ENCODE measurements around the gene FES. TPM values are rescaled to one million over a fixed set of nuclear protein-coding genes. Genes with fewer than 3 reads are reported as not detected.

The FES gene
- total RNA-seq, 1 donor from 2014 or later = 3.3 TPM

DNA sequence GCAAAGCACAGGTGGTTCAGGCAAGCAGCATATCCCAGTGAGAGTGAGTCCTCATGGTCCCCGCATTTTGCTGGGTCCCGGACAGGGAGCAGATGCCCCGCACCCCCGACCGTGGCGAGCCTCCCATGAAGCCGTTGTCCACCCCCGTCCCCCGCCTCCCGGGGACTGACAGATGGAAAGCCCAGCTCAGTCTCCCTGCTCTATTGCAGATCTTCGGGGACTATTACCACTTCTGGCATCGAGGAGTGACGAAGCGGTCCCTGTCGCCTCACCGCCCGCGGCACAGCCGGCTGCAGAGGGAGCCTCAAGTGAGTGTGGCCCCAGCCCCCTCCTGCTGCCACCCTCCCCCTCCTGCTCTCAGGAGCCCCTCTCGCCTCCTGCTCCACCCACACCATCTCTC is 8.3 kb upstream of the FES start:
- DNase-seq (ENCODE audit: low read depth) = no peak

DNA sequence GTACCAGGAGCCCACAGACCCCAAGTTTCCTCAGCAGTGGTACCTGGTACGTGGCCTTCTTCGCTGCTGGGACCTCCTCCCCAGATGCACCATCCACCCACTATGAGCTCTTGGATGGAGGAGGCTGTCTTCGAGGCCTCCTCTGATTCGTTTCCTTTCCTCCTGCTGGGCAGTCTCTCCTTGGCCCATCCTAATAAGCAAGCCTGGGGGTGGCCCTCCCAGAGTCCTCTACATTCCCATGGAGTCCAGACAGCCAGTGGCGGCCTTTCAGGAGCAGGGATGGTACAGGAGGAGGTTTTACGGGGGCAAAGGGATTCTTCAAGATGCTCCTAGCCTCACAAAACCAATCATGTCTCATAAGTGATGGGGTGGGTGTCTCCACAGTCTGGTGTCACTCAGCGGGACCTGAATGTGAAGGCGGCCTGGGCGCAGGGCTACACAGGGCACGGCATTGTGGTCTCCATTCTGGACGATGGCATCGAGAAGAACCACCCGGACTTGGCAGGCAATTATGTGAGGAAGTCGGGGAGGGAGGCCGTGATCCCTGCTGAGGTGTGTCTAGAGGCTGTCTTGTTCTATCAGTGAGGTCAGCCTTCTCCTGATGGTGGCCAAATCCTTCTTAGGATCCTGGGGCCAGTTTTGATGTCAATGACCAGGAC is 7.7 kb upstream of the FES start:
- no peak for DNase-seq (ENCODE audit: low read depth)

DNA sequence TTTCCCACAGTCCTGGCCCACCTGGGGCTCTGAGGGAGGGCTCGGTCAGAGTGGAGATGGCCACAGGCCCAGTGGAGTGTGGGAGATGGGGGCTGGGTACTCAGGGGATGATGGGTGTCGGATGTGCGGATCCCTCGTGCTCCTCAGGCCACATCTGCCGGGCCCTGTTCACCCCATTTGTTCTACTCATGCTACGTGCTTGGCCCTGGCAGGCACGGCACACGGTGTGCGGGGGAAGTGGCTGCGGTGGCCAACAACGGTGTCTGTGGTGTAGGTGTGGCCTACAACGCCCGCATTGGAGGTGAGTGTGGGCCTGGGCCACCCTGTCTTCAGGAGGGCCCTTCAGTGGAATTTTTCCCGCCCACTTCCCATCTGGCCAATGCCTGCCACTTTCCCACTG is 7.0 kb upstream of the FES start:
- no peak for DNase-seq (ENCODE audit: low read depth)

DNA sequence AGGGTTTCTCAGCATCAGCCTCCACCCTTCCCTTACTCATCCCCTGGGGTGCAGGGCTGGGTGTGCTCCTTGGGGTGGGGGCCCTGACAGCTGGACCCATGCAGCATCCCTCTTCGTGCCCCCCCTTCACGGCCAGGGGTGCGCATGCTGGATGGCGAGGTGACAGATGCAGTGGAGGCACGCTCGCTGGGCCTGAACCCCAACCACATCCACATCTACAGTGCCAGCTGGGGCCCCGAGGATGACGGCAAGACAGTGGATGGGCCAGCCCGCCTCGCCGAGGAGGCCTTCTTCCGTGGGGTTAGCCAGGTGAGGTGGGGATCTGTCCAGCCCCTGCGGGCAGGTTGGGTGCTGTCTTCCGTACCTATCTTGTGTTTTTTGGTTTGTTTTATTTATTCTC is 6.3 kb upstream of the FES start:
- no peak for DNase-seq (ENCODE audit: low read depth)

DNA sequence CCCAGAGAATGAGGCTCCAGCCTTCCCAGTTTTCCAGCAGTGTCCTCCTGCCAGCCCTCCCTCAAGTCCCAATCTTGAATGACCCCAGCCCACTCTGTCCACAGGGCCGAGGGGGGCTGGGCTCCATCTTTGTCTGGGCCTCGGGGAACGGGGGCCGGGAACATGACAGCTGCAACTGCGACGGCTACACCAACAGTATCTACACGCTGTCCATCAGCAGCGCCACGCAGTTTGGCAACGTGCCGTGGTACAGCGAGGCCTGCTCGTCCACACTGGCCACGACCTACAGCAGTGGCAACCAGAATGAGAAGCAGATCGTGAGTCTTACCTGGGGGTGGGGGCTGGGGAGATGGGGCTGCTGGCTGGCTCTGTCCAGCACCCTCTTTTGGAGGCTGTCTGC is 5.6 kb upstream of the FES start:
- no peak for DNase-seq (ENCODE audit: low read depth)

DNA sequence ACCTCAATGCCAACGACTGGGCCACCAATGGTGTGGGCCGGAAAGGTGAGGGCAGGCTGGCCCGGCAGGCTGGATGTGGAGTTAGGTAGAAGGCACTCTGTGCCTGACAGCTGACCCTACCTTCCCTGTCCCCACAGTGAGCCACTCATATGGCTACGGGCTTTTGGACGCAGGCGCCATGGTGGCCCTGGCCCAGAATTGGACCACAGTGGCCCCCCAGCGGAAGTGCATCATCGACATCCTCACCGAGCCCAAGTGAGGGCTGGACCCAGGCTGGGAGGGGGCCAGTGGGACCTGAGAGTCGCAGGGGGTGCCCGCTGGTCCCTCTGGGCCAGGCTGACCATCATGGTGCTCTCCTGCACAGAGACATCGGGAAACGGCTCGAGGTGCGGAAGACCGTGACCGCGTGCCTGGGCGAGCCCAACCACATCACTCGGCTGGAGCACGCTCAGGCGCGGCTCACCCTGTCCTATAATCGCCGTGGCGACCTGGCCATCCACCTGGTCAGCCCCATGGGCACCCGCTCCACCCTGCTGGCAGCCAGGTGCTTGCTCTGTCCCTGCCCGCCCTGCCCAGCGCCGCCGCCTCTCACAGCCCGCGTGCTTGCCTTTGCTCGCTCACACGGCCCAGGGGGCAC is 4.5 kb upstream of the FES start:
- DNase-seq (ENCODE audit: low read depth) = no peak

DNA sequence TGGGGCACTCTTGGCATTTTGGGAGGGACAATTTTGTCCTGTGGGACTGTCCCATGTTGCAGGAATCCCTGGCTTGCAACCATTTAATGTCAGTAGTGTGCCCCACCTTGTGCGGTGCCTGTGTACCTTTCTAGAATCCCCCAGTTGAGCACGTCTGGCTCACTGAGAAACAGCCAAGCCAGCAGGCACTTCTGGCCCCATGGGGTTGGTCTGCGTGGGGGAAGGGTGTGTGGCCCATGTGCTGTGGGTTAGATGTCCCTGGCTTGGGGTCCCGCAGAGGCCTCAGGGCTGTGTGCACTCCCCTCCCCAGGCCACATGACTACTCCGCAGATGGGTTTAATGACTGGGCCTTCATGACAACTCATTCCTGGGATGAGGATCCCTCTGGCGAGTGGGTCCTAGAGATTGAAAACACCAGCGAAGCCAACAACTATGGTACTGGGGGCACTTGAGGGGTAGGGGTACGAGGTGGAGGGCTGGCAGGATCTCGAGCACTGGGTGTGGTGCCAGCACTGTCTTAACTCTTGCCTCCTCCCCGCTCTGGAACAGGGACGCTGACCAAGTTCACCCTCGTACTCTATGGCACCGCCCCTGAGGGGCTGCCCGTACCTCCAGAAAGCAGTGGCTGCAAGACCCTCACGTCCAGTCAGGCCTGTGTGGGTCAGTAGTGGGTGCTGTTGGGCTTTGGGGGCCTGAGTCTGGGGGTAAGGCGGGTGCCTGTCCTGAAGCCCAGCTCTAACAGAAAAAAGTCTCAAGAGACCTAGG is 3.7 kb upstream of the FES start:
- no peak for DNase-seq (ENCODE audit: low read depth)

DNA sequence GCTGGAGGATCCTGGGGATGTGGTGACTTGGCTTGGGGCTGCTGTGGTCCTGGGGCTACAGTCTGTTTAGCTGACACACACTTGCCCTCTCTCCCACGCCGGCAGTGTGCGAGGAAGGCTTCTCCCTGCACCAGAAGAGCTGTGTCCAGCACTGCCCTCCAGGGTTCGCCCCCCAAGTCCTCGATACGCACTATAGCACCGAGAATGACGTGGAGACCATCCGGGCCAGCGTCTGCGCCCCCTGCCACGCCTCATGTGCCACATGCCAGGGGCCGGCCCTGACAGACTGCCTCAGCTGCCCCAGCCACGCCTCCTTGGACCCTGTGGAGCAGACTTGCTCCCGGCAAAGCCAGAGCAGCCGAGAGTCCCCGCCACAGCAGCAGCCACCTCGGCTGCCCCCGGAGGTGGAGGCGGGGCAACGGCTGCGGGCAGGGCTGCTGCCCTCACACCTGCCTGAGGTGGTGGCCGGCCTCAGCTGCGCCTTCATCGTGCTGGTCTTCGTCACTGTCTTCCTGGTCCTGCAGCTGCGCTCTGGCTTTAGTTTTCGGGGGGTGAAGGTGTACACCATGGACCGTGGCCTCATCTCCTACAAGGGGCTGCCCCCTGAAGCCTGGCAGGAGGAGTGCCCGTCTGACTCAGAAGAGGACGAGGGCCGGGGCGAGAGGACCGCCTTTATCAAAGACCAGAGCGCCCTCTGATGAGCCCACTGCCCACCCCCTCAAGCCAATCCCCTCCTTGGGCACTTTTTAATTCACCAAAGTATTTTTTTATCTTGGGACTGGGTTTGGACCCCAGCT is 2.9 kb upstream of the FES start:
- no peak for DNase-seq (ENCODE audit: low read depth)

DNA sequence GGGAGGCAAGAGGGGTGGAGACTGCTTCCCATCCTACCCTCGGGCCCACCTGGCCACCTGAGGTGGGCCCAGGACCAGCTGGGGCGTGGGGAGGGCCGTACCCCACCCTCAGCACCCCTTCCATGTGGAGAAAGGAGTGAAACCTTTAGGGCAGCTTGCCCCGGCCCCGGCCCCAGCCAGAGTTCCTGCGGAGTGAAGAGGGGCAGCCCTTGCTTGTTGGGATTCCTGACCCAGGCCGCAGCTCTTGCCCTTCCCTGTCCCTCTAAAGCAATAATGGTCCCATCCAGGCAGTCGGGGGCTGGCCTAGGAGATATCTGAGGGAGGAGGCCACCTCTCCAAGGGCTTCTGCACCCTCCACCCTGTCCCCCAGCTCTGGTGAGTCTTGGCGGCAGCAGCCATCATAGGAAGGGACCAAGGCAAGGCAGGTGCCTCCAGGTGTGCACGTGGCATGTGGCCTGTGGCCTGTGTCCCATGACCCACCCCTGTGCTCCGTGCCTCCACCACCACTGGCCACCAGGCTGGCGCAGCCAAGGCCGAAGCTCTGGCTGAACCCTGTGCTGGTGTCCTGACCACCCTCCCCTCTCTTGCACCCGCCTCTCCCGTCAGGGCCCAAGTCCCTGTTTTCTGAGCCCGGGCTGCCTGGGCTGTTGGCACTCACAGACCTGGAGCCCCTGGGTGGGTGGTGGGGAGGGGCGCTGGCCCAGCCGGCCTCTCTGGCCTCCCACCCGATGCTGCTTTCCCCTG is 2.2 kb upstream of the FES start:
- DNase-seq (ENCODE audit: low read depth) = no peak

DNA sequence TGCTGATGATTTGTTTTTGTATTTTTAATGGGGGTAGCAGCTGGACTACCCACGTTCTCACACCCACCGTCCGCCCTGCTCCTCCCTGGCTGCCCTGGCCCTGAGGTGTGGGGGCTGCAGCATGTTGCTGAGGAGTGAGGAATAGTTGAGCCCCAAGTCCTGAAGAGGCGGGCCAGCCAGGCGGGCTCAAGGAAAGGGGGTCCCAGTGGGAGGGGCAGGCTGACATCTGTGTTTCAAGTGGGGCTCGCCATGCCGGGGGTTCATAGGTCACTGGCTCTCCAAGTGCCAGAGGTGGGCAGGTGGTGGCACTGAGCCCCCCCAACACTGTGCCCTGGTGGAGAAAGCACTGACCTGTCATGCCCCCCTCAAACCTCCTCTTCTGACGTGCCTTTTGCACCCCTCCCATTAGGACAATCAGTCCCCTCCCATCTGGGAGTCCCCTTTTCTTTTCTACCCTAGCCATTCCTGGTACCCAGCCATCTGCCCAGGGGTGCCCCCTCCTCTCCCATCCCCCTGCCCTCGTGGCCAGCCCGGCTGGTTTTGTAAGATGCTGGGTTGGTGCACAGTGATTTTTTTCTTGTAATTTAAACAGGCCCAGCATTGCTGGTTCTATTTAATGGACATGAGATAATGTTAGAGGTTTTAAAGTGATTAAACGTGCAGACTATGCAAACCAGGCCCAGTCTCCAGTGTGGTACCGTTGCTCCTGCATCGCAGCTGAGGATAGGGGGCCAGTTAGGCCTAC is 1.4 kb upstream of the FES start:
- DNase-seq (ENCODE audit: low read depth) = no peak

DNA sequence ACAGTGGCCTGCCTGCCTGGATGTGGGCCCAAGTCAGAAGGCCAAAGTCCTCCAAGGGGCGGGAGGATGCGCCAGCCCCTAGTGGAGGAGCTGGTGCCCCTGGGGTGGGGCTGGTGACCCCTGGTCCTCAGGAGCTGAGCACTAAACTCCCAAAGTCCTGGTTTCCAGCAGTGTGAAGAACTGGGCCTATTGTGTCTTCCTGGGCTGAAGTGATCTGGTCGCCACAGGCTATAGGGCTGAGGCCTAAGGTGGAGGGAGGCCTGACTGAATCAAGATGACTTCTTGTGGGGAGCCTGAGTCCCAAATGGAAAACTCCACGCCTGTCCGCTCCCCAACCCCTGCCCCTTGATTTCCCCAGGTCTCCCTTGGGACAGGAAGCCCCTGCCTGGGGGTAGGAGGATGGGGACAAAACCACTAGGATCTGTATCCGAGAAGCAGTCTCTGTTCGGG is 753 bp upstream of the FES start:
- no peak for DNase-seq (ENCODE audit: low read depth)

DNA sequence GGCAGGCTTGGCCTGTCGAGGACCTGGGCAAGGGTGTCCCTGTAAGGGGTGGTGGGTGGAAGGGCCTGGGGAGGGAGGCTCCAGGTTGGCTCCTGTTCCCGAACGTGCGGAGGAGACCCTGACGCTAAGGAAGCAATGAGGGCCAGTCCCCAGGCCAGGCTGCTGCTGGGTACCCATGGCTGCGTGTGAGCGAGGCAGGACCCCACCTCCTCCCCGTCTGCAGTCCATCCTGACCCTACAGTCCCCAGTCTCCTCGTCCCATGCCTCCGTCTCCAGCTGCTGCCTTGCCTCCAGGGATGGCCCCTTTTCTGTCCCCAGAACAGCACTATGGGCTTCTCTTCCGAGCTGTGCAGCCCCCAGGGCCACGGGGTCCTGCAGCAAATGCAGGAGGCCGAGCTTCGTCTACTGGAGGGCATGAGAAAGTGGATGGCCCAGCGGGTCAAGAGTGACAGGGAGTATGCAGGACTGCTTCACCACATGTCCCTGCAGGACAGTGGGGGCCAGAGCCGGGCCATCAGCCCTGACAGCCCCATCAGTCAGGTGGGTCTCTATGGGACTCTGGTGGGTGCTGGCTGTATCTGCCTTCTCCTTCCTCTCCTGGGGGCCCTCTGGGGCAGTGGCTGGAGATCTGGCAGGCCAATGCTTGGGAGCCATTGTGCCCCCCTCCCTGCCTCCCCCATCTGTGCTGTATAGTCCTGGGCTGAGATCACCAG is 571 bp downstream of the FES start:
- DNase-seq (ENCODE audit: low read depth) = no peak

DNA sequence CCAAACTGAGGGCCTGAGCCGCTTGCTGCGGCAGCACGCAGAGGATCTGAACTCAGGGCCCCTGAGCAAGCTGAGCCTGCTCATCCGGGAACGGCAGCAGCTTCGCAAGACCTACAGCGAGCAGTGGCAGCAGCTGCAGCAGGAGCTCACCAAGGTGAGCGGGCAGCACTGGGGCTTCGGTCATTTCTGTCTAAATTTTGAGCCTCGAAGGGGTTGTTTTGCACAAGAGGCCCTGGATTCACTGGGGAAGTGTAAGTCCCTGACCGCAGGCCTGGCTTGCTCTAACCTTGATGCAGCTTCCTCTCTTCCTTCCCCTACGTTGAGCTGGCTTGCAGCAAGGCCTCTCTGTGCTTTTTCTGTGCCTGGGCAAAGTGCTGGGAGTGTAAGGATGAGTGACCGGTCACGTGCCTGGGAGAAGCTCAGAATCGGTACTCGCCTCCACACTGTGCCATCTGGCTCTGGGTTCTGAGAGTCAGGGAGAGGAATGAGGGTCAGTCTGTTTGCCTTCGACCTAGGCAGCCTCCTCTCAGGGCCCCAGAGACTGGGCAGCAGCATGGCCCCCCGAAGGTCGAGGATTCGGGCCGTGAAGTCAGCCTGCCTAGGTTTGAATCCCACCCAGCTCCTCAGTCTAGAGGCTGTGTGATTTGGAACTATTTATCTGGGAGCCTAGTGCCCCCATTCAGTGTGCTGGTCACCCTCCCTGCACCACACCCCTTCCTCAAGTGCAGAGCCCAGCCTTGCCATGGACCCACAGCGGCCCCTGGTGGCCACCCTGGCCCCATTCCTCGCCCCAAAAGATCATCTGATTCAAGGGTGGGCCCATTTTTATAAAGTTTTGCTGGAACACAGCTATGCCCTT is 1.4 kb downstream of the FES start:
- no peak for DNase-seq (ENCODE audit: low read depth)

DNA sequence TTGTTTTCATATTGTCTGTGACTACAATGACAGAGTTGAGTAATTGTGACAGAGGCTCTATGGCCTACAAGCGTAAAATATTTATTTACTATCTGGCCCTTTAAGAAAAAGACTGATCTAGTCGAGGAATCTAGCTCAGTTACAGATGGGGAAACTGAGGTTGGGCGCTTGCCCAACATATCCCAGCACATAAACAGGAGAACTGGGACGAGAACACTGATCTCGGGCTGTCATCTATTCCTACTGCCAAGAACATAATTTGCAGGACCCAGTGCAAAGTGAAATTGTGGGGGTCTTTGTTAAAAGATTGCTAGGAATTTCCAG is 1.9 kb downstream of the FES start:
- DNase-seq (ENCODE audit: low read depth) = no peak

DNA sequence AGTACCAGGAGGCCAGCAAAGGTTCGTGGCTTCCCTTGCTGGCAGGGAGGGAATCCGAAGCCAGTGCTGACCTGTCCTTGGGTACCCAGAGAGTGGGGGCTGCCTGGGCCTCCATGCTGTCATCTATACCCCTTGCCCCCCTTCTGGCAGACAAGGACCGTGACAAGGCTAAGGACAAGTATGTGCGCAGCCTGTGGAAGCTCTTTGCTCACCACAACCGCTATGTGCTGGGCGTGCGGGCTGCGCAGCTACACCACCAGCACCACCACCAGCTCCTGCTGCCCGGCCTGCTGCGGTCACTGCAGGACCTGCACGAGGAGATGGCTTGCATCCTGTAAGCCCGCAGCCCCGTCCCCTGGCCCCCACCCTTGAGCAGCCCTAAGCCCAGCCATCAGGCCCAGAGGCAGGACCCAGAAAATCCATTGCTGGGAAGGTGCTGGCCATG is 2.8 kb downstream of the FES start:
- no peak for DNase-seq (ENCODE audit: low read depth)

DNA sequence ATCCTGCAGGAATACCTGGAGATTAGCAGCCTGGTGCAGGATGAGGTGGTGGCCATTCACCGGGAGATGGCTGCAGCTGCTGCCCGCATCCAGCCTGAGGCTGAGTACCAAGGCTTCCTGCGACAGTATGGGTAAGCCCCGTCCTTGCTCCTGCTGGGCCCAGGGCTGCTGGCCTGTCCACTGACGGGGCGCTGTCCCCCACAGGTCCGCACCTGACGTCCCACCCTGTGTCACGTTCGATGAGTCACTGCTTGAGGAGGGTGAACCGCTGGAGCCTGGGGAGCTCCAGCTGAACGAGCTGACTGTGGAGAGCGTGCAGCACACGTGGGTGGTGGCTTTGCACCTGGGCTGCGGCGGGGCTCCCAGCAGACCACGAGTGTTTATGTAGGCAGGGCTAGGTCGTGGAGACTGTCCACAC is 5.0 kb downstream of the FES start:
- DNase-seq (ENCODE audit: low read depth) = no peak

DNA sequence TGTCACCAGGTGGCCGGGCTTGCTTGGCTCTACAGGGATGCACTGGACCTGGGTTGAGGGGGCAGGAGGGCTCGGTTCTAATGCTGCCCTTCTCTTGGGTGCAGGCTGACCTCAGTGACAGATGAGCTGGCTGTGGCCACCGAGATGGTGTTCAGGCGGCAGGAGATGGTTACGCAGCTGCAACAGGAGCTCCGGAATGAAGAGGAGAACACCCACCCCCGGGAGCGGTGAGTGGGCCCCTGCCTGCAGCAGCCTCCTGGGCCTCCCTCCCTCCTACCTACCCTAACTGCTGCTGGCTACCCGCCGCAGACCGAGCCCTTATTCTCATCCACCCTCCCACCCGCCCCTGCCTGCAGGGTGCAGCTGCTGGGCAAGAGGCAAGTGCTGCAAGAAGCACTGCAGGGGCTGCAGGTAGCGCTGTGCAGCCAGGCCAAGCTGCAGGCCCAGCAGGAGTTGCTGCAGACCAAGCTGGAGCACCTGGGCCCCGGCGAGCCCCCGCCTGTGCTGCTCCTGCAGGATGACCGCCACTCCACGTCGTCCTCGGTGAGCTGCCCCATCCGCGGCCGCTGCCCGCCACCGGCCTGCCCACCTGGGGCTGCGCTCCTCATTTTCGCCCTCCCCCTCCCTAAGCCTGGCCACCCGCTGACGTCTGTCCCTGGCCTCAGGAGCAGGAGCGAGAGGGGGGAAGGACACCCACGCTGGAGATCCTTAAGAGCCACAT is 5.6 kb downstream of the FES start:
- DNase-seq (ENCODE audit: low read depth) = no peak

DNA sequence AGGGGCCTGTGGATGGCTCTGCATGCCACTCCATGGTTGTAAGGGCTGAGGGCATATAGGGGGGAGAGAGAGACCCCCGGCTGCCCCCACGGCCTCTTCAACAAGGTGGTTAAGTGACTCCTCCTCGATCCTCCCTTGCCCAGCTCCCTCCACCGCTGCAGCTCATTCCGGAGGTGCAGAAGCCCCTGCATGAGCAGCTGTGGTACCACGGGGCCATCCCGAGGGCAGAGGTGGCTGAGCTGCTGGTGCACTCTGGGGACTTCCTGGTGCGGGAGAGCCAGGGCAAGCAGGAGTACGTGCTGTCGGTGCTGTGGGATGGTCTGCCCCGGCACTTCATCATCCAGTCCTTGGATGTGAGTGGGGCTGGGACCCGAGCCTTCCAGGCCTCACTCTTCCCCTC is 6.5 kb downstream of the FES start:
- no peak for DNase-seq (ENCODE audit: low read depth)

All from renal cortical epithelial cell (primary cell).